H7 (cell line): Measurements from ENCODE around the gene RAD17. TPM values are rescaled to one million over a fixed set of nuclear protein-coding genes. Genes with fewer than 3 reads are reported as not detected.
"Not testable (repeated sequence)": the region's sequence is repeated elsewhere in the genome, so short reads cannot be mapped to it uniquely, and the experiment has no call there.

Source experiments
- DNase-seq: peaks from one replicate; pipeline ENCODE4 v3.0.0; 2012
- H3K27me3 ChIP-seq: 2 replicates; pipeline ENCODE4 v1.6.0; 2011; ENCODE audit warnings: mild to moderate bottlenecking, low read length; ENCODE audit not compliant: control insufficient read depth, insufficient read depth
- H3K36me3 ChIP-seq: replicated peaks from 2 replicates; pipeline ENCODE4 v1.5.1; 2011; ENCODE audit warnings: low read length; ENCODE audit not compliant: control insufficient read depth, insufficient read depth
- H3K4me3 ChIP-seq: 2 replicates; pipeline ENCODE4 v1.5.1; 2011; ENCODE audit warnings: low read depth, mild to moderate bottlenecking, control low read depth, low read length, moderate library complexity; ENCODE audit not compliant: insufficient read depth
- total RNA-seq: library from RNA; depleted of rRNA; stranded (reverse); fragments of >200 nt; shearing (Covaris generic); gene quantifications from 2 replicates; pipeline ENCODE4 v1.2.3, GENCODE V29; 2014

Gene RAD17
- total RNA-seq, 1 experiment from 2014 or later: 39.1 TPM

DNA sequence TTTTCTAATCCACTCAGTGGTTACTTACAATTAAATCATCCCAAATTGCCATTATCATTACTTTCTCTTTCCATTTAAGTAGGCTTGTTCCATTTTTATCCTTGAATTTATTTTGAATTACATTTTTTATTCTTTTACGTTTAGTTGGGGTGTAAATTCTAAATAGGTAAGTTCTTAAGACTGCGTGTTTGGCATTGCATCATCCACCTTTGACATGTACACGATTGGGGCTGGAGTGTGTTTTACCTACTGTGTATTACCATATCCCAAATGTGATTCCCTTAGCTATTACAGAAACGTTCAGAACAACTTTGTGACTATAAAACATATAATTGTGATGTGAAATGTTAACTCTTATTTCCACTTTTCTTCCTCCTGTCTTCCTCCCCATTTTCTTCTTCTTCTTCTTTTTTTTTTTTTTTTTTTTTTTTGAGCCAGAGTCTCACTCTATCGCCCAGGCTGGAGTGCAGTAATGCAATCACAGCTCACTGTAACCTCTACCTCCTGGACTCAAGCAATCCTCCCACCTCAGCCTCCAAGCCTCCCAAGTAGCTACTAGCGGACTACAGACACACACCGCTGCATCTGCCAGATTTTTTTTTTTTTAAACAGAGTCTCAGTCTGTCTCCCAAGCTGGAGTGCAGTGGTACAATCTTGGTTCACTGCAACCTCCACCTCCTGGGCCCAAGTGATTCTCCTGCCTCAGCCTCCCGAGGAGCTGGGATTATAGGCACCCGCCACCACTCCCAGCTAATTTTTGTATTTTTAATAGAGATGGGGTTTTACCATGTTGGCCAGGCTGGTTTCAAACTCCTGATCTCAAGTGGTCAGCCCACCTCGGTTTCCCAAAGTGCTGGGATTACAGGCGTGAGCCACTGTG is 62.0 kb downstream of the RAD17 start:
- Histone ChIP-seq H3K4me3 (no peak overlapping the region), H3K27me3 (no peaks in the 10 kb centered on the region), H3K36me3 (peaks cover 3% of the 10 kb centered on the region)
- no peak for DNase-seq

- Histone ChIP-seq H3K27me3 (no peaks in the 10 kb centered on the region), H3K4me3 (no peak overlapping the region), H3K36me3 (peaks cover 3% of the 10 kb centered on the region)
- no peak for DNase-seq
These were observed 63.0 kb downstream of the RAD17 start for GRCh38 chr5:69432412-69433206.

DNA sequence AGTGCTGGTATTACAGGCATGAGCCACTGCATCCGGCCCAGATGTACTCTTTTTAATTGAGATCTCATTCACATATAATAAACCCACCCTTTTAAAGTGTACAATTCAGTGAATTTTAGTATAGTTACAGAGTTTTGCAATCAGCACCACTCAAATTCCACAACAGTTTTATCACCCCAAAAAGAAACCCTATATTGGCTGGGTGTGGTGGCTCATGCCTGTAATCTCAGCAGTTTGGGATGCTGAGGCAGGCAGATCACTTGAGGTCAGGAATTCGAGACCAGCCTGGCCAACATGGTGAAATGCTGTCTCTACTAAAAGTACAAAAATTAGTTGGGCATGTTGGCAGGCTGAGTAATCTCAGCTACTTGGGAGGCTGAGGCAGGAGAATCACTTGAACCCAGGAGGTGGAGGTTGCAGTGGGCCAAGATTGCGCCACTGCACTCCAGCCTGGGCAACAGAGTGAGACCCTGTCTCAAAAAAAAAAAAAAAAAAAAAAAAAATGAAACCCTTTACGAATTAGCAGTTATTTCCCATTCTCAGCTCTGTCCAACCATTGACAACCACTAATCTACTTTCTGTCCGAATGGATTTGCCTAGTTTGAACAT is 65.8 kb downstream of the RAD17 start:
- not testable (repeated sequence) for H3K4me3 ChIP-seq, H3K36me3 ChIP-seq, H3K27me3 ChIP-seq, DNase-seq

- H3K27me3 ChIP-seq: no peaks in the 10 kb centered on the region
- DNase-seq: no peak
- no peak overlapping the region for H3K4me3 ChIP-seq
- no peaks in the 10 kb centered on the region; the same call in 1 of the 2 replicates for H3K36me3 ChIP-seq
These were observed 74.6 kb downstream of the RAD17 start for GRCh38 chr5:69444127-69444754.

DNA sequence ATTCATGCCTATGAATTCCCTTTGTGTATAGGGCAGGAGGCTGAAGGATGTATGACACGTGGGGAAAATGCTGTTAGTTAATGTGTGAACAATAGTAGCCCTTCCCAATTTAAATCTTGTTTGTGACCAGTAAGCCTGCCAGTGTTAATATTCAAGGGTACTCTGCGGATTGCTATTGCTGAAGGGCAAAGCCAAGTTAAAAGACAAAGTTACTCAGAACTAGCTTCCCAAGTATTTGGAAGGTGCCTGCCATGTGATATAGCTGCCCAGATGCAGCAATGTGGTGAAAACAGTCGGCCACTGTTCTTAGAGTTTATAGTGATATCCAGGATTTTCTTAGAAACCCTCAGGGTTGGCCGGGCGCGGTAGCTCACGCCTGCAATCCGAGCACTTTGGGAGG is 79.9 kb downstream of the RAD17 start:
- Histone ChIP-seq H3K36me3 (no peaks in the 10 kb centered on the region), H3K4me3 (no peak overlapping the region), H3K27me3 (no peaks in the 10 kb centered on the region)
- DNase-seq: no peak

DNA sequence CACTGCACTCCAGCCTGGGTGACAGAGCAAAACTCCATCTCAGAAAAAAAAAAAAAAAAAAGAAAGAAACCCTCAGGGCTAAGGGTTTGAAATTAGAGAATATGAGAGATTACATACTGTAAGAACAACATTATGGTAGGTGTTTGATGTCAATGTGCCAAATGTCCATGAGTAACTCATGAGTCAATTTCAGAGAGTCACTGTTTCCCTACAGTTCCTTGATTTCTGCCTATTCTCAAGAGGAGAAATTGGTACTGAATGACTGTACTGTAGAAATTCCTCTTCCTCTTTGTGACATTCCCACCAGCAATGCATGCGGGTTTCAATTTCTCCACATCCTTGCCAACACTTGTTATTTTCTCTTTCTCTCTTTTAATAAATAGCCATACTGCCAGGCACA is 80.5 kb downstream of the RAD17 start:
- DNase-seq: no peak
- Histone ChIP-seq H3K27me3 (no peaks in the 10 kb centered on the region), H3K4me3 (no peak overlapping the region), H3K36me3 (no peaks in the 10 kb centered on the region)

GRCh38 chr5:69450527-69450926 is 80.9 kb downstream of the RAD17 start:
- not testable (repeated sequence) for H3K4me3 ChIP-seq, H3K36me3 ChIP-seq, H3K27me3 ChIP-seq, DNase-seq

DNA sequence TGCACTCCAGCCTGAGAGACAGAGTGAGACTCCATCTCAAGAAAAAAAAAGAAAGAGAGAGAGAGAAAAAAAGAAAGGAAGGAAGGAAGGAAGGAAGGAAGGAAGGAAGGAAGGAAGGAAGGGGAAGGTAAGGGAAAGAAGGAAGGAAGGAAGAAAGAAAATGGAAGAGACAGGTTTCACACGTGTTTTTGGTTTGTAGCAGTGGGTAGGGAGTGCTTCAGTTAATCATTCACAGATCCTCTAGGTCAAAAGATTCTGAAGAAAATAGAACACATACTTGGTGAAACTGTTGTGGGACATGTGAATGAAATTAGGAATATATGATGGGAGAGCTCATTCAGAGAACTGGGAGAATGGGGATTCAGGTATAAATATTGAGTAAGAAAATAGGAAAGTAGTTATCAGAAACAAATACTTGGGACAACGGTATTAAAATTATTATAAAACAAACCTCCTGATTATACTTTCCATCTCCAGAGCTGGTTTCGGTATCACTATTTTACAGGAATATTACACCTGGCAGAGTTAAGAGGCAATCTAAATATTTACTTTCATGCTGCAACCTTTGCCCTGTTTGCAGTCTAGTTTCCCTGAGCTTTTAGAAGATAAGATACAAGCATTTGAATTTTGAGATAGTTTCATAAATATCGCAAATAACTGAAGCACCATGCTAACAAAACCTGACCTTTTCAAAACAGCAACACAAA is 82.5 kb downstream of the RAD17 start:
- no peaks in the 10 kb centered on the region for H3K27me3 ChIP-seq
- DNase-seq: no peak
- no peaks in the 10 kb centered on the region for H3K36me3 ChIP-seq
- no peak overlapping the region for H3K4me3 ChIP-seq

DNA sequence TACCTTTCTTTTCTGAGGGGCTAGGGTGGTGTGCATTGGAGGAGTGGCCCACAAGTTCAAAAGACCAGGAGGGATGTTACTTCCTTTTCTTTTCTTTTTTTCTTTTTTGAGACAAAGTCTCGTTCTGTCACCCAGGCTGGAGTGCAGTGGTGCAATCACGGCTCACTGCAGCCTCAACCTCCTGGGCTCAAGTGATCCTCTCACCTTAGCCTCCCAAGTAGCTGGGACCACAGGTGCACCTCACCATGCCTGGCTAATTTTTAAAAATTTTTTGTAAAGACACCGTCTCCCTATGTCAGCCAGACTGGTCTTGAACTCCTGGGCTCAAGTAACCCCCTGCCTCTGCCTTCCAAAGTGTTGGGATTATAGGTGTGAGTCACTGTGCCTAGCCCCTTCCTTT is 83.9 kb downstream of the RAD17 start:
- not testable (repeated sequence) for H3K36me3 ChIP-seq, H3K4me3 ChIP-seq, H3K27me3 ChIP-seq, DNase-seq

GRCh38 chr5:69454460-69455249 is 85.0 kb downstream of the RAD17 start:
- peak; percentile 15 for DNase-seq
- no peaks in the 10 kb centered on the region for H3K36me3 ChIP-seq
- H3K4me3 ChIP-seq: peak overlapping the region; percentile 12; the same call in 1 of the 2 replicates
- H3K27me3 ChIP-seq: no peaks in the 10 kb centered on the region

DNA sequence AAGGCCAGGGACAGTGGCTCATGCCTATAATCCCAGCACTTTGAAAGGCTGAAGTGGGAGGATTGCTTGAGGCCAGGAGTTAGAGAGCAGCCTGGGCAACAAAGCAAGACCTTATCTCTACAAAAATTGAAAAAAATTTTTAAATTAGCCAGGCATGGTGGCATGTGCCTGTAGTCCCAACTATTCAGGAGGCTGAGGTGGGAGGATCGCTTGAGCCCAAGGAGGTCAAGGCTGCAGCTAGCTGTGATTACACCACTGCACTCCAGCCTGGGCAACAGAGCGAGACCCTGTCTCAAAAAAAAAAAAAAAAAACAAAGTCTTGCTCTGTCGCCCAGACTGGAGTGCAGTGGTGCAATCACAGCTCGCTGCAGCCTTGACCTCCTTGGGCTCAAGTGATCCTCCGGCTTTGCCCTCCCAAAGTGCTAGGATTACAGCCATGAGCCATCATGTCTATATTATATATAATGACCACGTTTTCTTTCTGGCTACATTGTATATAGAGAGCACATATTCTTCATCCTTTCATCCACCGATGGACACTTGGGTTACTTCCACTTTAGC is 85.9 kb downstream of the RAD17 start:
- not testable (repeated sequence) for H3K4me3 ChIP-seq, H3K36me3 ChIP-seq, H3K27me3 ChIP-seq, DNase-seq

GRCh38 chr5:69462170-69462569 is 92.6 kb downstream of the RAD17 start:
- H3K36me3 ChIP-seq: no peaks in the 10 kb centered on the region
- DNase-seq: no peak
- H3K4me3 ChIP-seq: no peak overlapping the region
- H3K27me3 ChIP-seq: no peaks in the 10 kb centered on the region
